Astrocyte of the cerebellum (primary cell): Measurements from ENCODE around the gene SMPD4.
"Not testable (repeated sequence)": the region's sequence is repeated elsewhere in the genome, so short reads cannot be mapped to it uniquely, and the experiment has no call there.

ENCODE experiments used
- DNase-seq: peaks from one replicate; pipeline ENCODE4 v3.0.0-alpha.2; 2011; ENCODE audit warnings: low read depth
- H3K4me3 ChIP-seq: 2 replicates; pipeline ENCODE4 v1.5.1; 2011; ENCODE audit warnings: mild to moderate bottlenecking, low read depth, low read length, moderate library complexity
- in situ Hi-C: cut with HindIII; loops from 2 replicates; pipeline ENCODE4 v1.10.0; 2017; ENCODE audit warnings: low sequenced_read_pairs
- TF ChIP-seq, protein P1 (sequence below): IDR thresholded peaks from 2 replicates; pipeline ENCODE4 v1.5.1; 2012; ENCODE audit warnings: low read length, low read depth, moderate library complexity, mild to moderate bottlenecking; ENCODE audit errors: missing control alignments

SMPD4 gene

DNA sequence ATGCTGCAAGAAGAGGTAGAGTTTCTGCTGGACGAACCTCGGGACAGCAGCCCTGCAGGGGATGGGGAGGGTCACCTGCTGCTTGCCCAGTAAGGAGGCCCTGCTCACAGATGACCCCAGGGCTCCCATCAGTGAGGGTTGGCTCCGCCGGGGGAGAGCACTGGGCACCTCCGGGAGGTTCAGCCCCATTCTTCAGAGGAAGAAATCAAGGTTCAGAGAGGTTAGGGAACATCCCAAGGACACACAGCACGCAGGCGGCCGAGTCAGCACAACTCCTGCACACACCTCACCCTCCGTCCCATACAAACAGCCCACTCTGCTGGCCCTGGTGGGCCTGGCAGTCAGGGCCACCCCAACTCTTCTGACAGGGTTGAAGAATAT lies 24.8 kb downstream of the SMPD4 start:
- TF ChIP-seq, protein P1, sequence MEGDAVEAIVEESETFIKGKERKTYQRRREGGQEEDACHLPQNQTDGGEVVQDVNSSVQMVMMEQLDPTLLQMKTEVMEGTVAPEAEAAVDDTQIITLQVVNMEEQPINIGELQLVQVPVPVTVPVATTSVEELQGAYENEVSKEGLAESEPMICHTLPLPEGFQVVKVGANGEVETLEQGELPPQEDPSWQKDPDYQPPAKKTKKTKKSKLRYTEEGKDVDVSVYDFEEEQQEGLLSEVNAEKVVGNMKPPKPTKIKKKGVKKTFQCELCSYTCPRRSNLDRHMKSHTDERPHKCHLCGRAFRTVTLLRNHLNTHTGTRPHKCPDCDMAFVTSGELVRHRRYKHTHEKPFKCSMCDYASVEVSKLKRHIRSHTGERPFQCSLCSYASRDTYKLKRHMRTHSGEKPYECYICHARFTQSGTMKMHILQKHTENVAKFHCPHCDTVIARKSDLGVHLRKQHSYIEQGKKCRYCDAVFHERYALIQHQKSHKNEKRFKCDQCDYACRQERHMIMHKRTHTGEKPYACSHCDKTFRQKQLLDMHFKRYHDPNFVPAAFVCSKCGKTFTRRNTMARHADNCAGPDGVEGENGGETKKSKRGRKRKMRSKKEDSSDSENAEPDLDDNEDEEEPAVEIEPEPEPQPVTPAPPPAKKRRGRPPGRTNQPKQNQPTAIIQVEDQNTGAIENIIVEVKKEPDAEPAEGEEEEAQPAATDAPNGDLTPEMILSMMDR, result no peak
- no peak overlapping the region for H3K4me3 ChIP-seq
- no peak for DNase-seq
- in situ Hi-C loops, result no loop called here

DNA sequence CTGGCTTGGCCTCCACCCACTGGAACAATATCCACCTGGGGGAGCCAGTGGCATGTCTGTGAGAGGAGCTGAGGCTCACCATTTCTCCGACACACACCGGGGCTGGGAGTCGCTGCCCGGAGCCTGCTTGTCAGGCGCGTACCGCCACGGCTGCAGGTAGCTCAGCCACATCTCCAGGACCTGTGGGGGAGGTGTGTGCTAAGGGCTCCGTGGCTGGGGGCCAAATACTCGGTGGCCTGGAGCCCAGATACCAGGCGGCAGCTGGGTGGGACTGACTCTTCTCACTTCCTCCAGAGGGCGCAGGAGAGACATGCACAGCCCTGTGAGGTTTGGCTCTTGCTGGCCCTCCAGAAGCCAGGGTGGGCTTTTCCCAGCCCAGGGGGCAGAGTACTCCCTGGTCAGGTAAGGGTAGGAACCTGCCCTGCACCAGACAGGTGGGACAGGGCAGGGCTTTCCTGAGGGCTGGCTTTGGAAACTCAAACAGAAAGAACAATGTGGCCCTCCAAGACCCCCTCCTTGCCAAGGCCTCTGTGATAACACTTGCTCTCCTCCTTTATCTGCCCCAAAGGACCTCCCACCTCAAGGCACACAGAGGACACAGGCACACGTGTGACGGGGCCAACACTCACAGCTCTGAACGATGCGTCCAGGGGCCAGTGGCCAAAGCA lies 25.3 kb downstream of the SMPD4 start:
- peak; percentile 20 for DNase-seq
- TF ChIP-seq, protein P1, result peak; percentile 59

DNA sequence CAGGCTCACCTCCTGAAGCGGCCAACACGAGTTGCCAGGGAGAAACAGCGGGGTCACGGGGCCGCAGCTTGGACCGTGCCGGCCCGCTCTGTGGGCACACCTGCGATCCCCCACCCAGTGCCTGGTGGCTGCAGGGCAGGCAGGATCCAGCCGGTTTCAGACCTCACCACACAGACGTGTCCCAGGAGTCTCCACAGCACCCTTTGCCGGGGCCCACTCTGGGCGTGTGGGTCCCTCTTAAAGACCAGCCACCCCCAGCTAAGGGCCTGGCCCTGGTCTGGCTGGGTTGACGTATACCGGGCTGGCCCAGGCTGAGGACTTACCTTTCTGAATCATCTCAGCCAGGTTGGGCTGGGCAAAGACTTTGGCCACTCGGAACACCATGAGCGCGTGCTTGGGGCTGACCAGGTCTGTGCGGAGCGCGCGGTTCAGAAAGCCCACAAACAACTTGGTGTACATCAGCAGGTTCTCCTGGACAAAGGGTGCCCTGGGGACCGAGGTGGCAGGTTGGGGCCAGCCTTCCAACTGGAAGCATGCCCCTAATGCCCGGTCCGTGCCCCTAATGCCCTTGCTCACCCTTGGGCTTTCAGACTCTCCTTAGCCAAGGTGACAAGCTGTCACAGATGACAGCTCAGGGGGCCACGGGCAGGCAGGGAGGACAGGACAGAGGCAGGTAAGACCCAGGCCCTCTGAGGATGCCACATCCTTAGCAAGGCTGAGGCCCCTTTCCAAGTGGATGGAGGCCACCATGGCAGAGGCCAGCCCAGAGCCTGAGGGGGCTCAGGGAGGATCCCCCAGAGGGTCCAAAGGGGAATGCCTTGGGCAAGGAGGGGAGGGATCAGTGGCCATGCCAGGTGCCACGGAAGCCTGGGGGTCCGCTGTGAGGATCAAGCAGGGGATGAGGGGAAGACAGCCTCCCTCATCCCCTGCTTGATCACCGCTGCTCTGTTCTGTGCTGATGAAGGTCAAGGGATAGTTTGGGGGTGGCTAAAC lies 26.3 kb downstream of the SMPD4 start:
- in situ Hi-C loops, result no loop called here
- H3K4me3 ChIP-seq, result no peak overlapping the region
- no peak for DNase-seq
- TF ChIP-seq, protein P1, result no peak

More for the DNA sequence above, 25.3 kb downstream of the SMPD4 start:
- H3K4me3 ChIP-seq, in situ Hi-C loops: not testable (repeated sequence)

DNA sequence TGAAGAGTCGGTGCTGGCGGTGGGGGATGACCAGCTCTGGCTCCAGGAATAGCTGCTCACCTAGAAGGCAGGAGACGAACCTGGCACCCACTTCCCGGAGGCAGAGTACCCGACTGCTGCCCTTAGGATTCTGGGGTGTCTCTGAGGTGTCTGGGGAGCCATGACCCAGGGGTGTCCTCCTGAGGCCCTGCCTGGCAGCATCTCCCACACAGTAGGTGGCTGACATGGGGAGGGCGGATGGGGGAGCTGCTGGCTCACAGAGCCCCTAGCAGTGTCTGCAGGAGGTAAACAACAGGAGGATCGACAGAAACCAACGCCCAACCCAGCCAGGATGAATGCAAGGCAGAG lies 27.0 kb downstream of the SMPD4 start:
- in situ Hi-C loops, DNase-seq, H3K4me3 ChIP-seq: not testable (repeated sequence)

DNA sequence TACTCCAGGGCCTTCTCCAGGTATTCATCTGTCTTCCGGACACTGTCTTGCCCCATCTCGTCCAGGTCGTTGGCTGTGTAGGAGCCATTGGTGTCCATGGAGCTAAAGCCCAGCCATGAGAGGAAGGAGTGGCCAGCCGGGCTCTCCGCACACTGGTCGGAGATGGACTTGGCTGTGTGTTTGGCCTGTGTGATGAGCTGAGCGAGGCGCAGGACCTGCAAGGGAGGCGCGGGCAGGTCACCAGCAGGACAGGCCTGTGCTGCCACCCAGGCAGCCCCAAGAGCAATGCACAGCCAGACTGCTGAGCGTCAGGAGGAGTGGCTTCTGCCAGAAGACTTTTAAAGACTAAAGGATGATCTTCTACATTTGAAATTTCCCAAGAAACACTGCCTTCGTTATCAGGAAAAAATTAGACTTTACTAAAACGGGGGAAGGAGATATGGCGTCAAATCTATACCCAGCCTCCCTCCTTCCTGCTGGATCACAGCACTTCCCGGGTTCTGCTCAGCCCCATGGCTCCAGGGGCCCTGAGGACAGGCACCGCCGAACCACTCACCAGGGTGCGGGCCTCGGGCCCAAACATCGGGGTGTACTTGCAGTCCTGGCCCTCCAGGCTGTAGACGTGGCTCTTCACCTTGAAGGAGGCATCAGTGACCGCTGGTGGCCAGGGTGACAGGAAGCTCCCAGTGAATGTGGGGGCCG lies 27.5 kb downstream of the SMPD4 start:
- H3K4me3 ChIP-seq, DNase-seq, in situ Hi-C loops: not testable (repeated sequence)

DNA sequence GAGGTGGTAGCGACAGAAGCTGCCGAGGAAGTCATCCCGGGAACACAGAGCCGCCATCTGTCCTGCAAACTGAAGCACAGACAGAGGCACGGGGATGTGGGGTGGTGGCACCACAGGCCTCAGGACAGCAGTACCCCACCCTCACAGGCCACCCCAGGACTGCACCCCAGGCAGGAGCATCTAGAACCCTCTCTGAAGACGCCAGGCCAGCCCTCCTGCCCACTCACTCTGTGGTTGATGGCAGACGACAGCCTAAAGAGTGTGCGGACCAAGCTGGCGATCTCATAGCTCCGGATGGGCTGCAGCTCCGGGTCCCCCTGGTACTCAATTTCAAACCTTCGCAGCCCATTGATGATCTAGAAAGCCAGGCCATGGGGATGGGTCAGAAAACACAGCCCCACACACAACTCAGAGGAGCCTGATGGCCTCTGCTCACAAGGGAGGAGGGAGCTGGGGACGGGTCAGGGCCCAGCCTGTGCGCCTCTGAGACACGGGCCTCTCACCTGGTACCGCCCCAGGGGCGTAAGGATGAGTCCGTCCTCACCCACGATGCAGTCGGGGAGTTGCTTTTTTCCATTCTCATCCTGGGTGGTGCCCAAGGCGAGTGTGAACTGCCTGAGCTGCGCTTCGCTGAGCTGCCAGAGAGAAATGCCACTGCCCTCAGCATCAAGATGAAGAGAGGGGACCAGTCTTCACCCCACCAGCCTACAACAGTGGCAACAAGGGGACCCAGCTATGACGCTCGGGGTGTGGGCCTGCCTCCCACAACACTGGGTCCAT lies 28.4 kb downstream of the SMPD4 start:
- in situ Hi-C loops, result no loop called here
- TF ChIP-seq, protein P1, result no peak
- no peak for DNase-seq
- H3K4me3 ChIP-seq, result no peak overlapping the region

DNA sequence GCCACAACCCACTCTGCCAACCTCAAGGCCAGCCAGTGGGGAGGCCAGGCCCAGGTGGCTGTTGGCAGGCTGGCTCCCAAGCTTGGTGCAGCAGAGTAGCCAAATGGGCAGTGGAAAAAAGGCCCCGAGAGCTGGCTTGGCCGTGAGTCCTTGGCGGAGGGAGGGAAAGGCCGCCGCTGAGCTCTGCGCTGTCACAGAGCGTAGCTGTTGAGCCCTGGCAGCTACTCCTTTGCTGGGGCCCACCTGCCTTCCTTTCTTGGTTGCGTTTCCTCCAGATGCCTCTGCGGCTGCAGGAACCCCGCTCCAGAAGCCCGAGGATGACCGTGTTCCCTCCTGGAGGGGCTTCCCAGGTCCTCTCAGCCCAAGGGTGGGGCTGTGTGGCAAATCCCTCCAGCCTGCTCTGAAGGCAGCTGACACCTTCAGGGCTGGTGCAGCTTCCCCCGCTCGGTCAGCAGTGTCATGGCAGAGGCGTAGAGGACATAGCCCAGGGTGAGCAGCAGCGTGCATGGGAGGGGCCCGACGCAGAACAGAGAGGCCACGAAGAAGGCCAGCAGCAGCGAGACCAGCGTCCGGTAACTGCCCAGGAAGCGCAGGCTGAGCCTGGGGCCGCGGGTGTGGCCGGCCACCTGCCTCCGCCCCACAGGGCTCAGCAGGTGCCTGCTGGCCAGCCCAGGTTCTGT lies 29.1 kb downstream of the SMPD4 start:
- DNase-seq, H3K4me3 ChIP-seq, in situ Hi-C loops: not testable (repeated sequence)

DNA sequence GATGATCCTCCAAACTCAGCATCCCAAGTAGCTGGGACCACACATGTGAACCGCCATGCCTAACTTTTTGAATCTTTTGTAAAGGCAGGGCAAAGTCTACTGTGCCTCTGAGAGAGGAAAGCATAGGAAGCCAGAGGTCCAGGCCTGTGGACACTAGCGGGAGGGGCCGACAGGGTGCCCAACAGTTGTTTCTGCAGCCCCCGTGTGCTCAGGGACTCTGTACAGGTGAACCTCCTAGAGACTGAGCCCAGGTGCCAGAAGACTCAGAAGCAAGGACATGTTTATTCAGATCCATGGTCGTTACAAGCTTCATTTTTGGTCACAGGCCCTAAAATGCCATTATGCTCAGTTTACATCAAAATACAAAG lies 30.3 kb downstream of the SMPD4 start:
- DNase-seq, H3K4me3 ChIP-seq, in situ Hi-C loops: not testable (repeated sequence)
